GM18873 (cell line): ENCODE measurements around the gene HSPB6.
"Not testable (repeated sequence)": the region's sequence is repeated elsewhere in the genome, so short reads cannot be mapped to it uniquely, and the experiment has no call there.

Source experiments
- ATAC-seq: cut with Tn5 transposase; IDR thresholded peaks from one replicate; pipeline ENCODE4 v1.9.1; 2021; ENCODE audit warnings: mild to moderate bottlenecking, moderate library complexity, moderate number of reproducible peaks; ENCODE audit not compliant: unreplicated experiment, low FRiP score

The HSPB6 gene

GRCh38 chr19:35786299-35787160 lies 29.7 kb upstream of the HSPB6 start:
- ATAC-seq: no peak

GRCh38 chr19:35785339-35785627 lies 28.5 kb upstream of the HSPB6 start:
- no peak for ATAC-seq

GRCh38 chr19:35784503-35785338 lies 27.9 kb upstream of the HSPB6 start:
- ATAC-seq: no peak

- no peak for ATAC-seq
Observed at GRCh38 chr19:35783469-35784434, 26.9 kb upstream of the HSPB6 start.

- ATAC-seq: no peak
Observed at GRCh38 chr19:35782589-35782988, 25.8 kb upstream of the HSPB6 start.

- ATAC-seq: no peak
Observed at GRCh38 chr19:35781650-35782049, 24.8 kb upstream of the HSPB6 start.

GRCh38 chr19:35780717-35781116 lies 23.9 kb upstream of the HSPB6 start:
- ATAC-seq: no peak

- ATAC-seq: no peak
Observed at GRCh38 chr19:35780058-35780457, 23.2 kb upstream of the HSPB6 start.

GRCh38 chr19:35779033-35779432 lies 22.2 kb upstream of the HSPB6 start:
- no peak for ATAC-seq

- ATAC-seq: no peak
Observed at GRCh38 chr19:35777961-35778360, 21.1 kb upstream of the HSPB6 start.

- ATAC-seq: no peak
Observed at GRCh38 chr19:35777086-35777841, 20.4 kb upstream of the HSPB6 start.

GRCh38 chr19:35776102-35776788 lies 19.4 kb upstream of the HSPB6 start:
- no peak for ATAC-seq

- peak; percentile 84 for ATAC-seq
Observed at GRCh38 chr19:35775298-35776101, 18.7 kb upstream of the HSPB6 start, which contains the start of gene ARHGAP33. Gene ARHGAP33 (plus strand): TSS chr19:35775564. CDS start chr19:35775659, 95 bp downstream.

- ATAC-seq: no peak
Observed at GRCh38 chr19:35775046-35775297, 18.1 kb upstream of the HSPB6 start.

- ATAC-seq: no peak
Observed at GRCh38 chr19:35774274-35775045, 17.6 kb upstream of the HSPB6 start.

- ATAC-seq: no peak
Observed at GRCh38 chr19:35773020-35773806, 16.4 kb upstream of the HSPB6 start.

GRCh38 chr19:35772362-35772761 lies 15.5 kb upstream of the HSPB6 start:
- not testable (repeated sequence) for ATAC-seq
